ENCODE data around the gene ARHGAP15. TPM values are rescaled to one million over a fixed set of nuclear protein-coding genes. Genes with fewer than 3 reads are reported as not detected.

Gene ARHGAP15
- total RNA-seq, 2 donors from 2014 or later: 11.0 to 11.8 TPM

DNA sequence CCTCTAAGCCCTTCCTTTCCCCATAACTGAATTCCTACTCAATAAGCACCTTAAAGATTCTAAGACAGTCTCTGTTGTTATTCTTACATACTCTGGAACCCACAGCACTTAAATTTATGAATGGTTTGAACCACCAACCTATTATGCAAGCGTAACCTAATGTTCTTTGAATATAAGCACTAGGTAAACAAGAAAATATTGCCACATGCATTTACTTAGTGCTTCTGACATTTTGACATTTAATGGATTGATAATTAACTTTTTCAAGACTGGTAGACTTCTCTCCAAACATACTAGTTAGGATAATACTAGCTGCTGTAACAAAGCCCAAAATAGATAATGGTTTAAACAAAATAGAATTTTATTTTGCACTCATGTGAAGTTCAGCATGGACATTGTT lies 164.8 kb downstream of the ARHGAP15 start:
- TF ChIP-seq, protein P1, sequence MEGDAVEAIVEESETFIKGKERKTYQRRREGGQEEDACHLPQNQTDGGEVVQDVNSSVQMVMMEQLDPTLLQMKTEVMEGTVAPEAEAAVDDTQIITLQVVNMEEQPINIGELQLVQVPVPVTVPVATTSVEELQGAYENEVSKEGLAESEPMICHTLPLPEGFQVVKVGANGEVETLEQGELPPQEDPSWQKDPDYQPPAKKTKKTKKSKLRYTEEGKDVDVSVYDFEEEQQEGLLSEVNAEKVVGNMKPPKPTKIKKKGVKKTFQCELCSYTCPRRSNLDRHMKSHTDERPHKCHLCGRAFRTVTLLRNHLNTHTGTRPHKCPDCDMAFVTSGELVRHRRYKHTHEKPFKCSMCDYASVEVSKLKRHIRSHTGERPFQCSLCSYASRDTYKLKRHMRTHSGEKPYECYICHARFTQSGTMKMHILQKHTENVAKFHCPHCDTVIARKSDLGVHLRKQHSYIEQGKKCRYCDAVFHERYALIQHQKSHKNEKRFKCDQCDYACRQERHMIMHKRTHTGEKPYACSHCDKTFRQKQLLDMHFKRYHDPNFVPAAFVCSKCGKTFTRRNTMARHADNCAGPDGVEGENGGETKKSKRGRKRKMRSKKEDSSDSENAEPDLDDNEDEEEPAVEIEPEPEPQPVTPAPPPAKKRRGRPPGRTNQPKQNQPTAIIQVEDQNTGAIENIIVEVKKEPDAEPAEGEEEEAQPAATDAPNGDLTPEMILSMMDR (IDR thresholded peaks at IDR 0.05): no peak
- ATAC-seq (ENCODE audit: insufficient number of reproducible peaks, low FRiP score, low read depth) (no peak), DNase-seq (ENCODE audit: low spot score) (no peak)
- Histone ChIP-seq H3K27ac (no peak overlapping the region), H3K4me1 (ENCODE audit: control insufficient read depth in 1 of 2, low read depth in 2 of 2) (no peaks in the 10 kb centered on the region), H3K27me3 (replicated peaks; ENCODE audit: insufficient read depth) (no peaks in the 10 kb centered on the region), H3K9me3 (no peaks in the 10 kb centered on the region), H3K4me3 (no peak overlapping the region), H3K36me3 (no peaks in the 10 kb centered on the region)

DNA sequence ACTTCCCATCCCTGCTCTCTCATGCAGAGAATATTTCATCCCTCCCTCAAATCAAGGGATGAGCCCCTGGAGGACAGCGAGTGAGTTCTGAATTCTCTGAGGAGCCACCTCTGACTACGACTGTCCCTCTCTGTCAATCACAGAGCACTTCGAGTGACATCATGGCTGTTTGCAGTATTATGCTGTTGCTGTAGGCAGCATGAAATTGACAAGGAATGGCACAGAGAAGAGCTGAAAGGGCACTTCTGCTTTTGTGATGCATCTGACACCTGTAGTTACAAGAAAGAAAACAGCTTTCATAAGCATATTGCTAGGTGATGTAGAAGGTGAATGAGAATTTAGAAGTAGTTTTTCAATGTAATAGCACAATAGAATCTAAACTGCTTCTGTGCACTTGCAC lies 166.9 kb downstream of the ARHGAP15 start:
- Histone ChIP-seq H3K36me3 (no peaks in the 10 kb centered on the region), H3K27ac (no peak overlapping the region), H3K9me3 (no peaks in the 10 kb centered on the region), H3K27me3 (replicated peaks; ENCODE audit: insufficient read depth) (no peaks in the 10 kb centered on the region), H3K4me1 (ENCODE audit: control insufficient read depth in 1 of 2, low read depth in 2 of 2) (no peaks in the 10 kb centered on the region), H3K4me3 (no peak overlapping the region)
- ATAC-seq (ENCODE audit: insufficient number of reproducible peaks, low FRiP score, low read depth) (no peak), DNase-seq (ENCODE audit: low spot score) (no peak)
- TF ChIP-seq, protein P1 (IDR thresholded peaks at IDR 0.05): no peak

- H3K4me3 ChIP-seq: no peak overlapping the region
- H3K27ac ChIP-seq: no peak overlapping the region
- H3K4me1 ChIP-seq (ENCODE audit: control insufficient read depth in 1 of 2, low read depth in 2 of 2): no peaks in the 10 kb centered on the region
- no peaks in the 10 kb centered on the region for H3K27me3 ChIP-seq (replicated peaks; ENCODE audit: insufficient read depth)
- no peaks in the 10 kb centered on the region for H3K9me3 ChIP-seq
- H3K36me3 ChIP-seq: no peaks in the 10 kb centered on the region
- DNase-seq (ENCODE audit: low spot score) (no peak), ATAC-seq (ENCODE audit: insufficient number of reproducible peaks, low FRiP score, low read depth) (no peak)
- TF ChIP-seq, protein P1 (IDR thresholded peaks at IDR 0.05): no peak
Observed at GRCh38 chr2:143297182-143297581, 168.0 kb downstream of the ARHGAP15 start.

DNA sequence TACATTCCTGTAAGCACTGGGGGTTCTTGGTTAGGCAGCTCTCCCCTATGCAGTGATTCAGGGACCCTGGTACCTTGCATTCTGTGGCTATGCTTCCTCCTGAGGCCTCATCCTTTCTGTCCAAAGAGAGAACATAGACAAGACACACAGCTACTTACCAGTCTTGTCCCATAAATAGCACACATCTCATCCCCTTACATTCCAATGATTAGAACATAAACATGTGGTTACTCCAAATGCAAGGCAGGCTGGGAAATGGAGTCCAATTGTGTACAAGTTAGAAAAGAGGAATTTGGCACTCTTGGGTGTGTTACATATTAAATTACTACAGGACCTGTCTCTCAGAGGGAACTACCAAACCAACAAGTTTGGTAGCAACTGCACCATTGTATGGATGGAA lies 171.3 kb downstream of the ARHGAP15 start:
- no peak overlapping the region for H3K4me3 ChIP-seq
- H3K4me1 ChIP-seq (ENCODE audit: control insufficient read depth in 1 of 2, low read depth in 2 of 2): no peaks in the 10 kb centered on the region
- TF ChIP-seq, protein P1 (IDR thresholded peaks at IDR 0.05): no peak
- ATAC-seq (ENCODE audit: insufficient number of reproducible peaks, low FRiP score, low read depth) (no peak), DNase-seq (ENCODE audit: low spot score) (no peak)
- no peaks in the 10 kb centered on the region for H3K9me3 ChIP-seq
- H3K27me3 ChIP-seq (replicated peaks; ENCODE audit: insufficient read depth): no peaks in the 10 kb centered on the region
- no peak overlapping the region for H3K27ac ChIP-seq
- H3K36me3 ChIP-seq: no peaks in the 10 kb centered on the region

GRCh38 chr2:143311426-143311825 lies 182.2 kb downstream of the ARHGAP15 start:
- Histone ChIP-seq H3K27ac (no peak overlapping the region), H3K9me3 (no peaks in the 10 kb centered on the region), H3K4me1 (ENCODE audit: control insufficient read depth in 1 of 2, low read depth in 2 of 2) (no peaks in the 10 kb centered on the region), H3K4me3 (no peak overlapping the region), H3K36me3 (no peaks in the 10 kb centered on the region), H3K27me3 (replicated peaks; ENCODE audit: insufficient read depth) (no peaks in the 10 kb centered on the region)
- no peak for DNase-seq (ENCODE audit: low spot score)
- TF ChIP-seq, protein P1 (IDR thresholded peaks at IDR 0.05): no peak
- ATAC-seq (ENCODE audit: insufficient number of reproducible peaks, low FRiP score, low read depth): no peak

Data from thoracic aorta (tissue), 2 donors.